Uterus (tissue), 2 donors: ENCODE results near the gene HOXC6.

Experiments
- POLR2A ChIP-seq, 2 donors: fragments of 450-650 bp; IDR thresholded peaks; one replicate each; pipeline ENCODE4 v1.6.1; 2016; ENCODE audit warnings: antibody characterized with exemption in 2 of 2, mild to moderate bottlenecking in 1 of 2, moderate library complexity in 1 of 2
- TF ChIP-seq, protein P1 (sequence below), 4 experiments: fragments of 200-600 bp in 2 of 4; fragments of 450-650 bp in 2 of 4; sonication (generic) in 2 of 4; IDR thresholded peaks; one replicate each; pipeline ENCODE4 v1.5.1; 2016 to 2019; ENCODE audit warnings: antibody characterized with exemption in 4 of 4, mild to moderate bottlenecking in 2 of 4, moderate library complexity in 1 of 4

DNA sequence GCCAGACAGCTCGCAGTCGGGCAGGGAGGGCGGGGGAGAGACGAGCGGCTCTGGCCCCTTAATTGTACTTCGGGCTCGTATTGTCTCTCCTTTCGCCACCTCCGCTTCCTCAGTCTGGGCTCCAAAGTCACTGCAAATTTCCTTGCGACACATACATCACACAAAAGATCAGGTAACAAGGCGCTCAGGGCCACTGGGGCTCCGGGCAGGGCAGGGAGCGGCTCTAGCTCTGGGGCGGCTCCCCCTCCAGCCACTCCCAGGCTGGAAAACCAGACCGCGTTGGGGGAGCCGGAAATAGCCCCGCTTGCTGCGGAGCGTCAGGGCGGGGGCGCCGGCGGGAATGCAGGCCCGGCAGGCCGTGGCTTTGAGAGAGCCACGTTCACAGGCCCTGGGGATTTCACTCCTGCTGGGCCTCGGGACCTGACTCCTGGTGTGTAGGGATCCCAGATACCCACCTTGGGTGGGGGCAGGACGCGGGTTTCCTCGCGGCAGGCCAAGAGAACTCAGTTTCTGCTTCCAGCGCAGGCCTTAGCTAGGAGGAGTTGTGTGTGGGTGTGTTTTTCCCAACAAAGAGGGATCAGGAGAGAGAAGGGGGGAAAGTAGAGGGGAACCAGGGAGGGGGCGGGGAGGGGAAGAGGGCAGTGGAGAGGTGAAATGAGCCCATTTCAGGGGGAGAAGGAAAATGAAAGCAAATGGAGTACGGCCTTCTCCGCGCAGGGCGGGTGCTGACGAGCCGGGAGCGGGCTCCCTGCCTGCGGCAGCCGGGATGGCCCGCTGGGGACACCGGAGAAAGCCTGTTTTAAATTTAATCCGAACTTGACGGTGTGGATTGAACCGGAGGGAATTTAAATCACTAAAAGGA lies 32.6 kb upstream of the HOXC6 start:
- peak in 1 of 2 donors; percentile 52 for TF ChIP-seq POLR2A (IDR thresholded peaks at IDR 0.05)
- TF ChIP-seq, protein P1, sequence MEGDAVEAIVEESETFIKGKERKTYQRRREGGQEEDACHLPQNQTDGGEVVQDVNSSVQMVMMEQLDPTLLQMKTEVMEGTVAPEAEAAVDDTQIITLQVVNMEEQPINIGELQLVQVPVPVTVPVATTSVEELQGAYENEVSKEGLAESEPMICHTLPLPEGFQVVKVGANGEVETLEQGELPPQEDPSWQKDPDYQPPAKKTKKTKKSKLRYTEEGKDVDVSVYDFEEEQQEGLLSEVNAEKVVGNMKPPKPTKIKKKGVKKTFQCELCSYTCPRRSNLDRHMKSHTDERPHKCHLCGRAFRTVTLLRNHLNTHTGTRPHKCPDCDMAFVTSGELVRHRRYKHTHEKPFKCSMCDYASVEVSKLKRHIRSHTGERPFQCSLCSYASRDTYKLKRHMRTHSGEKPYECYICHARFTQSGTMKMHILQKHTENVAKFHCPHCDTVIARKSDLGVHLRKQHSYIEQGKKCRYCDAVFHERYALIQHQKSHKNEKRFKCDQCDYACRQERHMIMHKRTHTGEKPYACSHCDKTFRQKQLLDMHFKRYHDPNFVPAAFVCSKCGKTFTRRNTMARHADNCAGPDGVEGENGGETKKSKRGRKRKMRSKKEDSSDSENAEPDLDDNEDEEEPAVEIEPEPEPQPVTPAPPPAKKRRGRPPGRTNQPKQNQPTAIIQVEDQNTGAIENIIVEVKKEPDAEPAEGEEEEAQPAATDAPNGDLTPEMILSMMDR (IDR thresholded peaks at IDR 0.05) = no peak
